ENCODE data around the gene SPC25.

Gene SPC25

GRCh38 chr2:168841445-168841844, 48.8 kb downstream of the SPC25 start:
- no peak for DNase-seq (ENCODE audit: low read depth)

GRCh38 chr2:168835969-168836368, 54.3 kb downstream of the SPC25 start:
- no peak for DNase-seq (ENCODE audit: low read depth)

GRCh38 chr2:168831662-168832061, 58.6 kb downstream of the SPC25 start:
- no peak for DNase-seq (ENCODE audit: low read depth)

- no peak for DNase-seq (ENCODE audit: low read depth)
Measured at GRCh38 chr2:168830958-168831357, 59.3 kb downstream of the SPC25 start.

- DNase-seq (ENCODE audit: low read depth): no peak
Measured at GRCh38 chr2:168825126-168825525, 65.1 kb downstream of the SPC25 start.

- DNase-seq (ENCODE audit: low read depth): no peak
Measured at GRCh38 chr2:168821992-168822391, 68.2 kb downstream of the SPC25 start.

GRCh38 chr2:168821577-168821976, 68.7 kb downstream of the SPC25 start:
- DNase-seq (ENCODE audit: low read depth): no peak

Measured in fibroblast of gingiva (primary cell).